Erythroblast (primary cell): Measurements from ENCODE around the gene NEU2.

Experiments used
- DNase-seq, 2 experiments: peaks; one replicate each; lab custom pipeline; 2025; lab: John Stamatoyannopoulos, UW
- GATA1 ChIP-seq: IDR thresholded peaks from 2 replicates; pipeline ENCODE4 v1.6.1; 2011; ENCODE audit warnings: low read depth, mild to moderate bottlenecking, control low read depth, low read length, moderate library complexity
- POLR2A ChIP-seq: IDR thresholded peaks from 2 replicates; pipeline ENCODE4 v1.6.1; 2011; ENCODE audit warnings: mild to moderate bottlenecking, low read length

Gene NEU2

GRCh38 chr2:233032551-233033320 lies at the start of gene NEU2:
NEU2 (plus strand) TSS chr2:233032672; CDS start chr2:233032672, 0 bp downstream.
- no peak for DNase-seq
- TF ChIP-seq POLR2A (no peak), GATA1 (no peak)

- TF ChIP-seq GATA1 (no peak), POLR2A (no peak)
- DNase-seq, result no peak
Measured at GRCh38 chr2:232982926-232983668, 49.4 kb upstream of the NEU2 start.

GRCh38 chr2:232983669-232984140 lies 48.8 kb upstream of the NEU2 start:
- DNase-seq, result no peak
- TF ChIP-seq POLR2A (no peak), GATA1 (no peak)

- TF ChIP-seq POLR2A (no peak), GATA1 (no peak)
- no peak for DNase-seq
Measured at GRCh38 chr2:232984451-232985207, 47.8 kb upstream of the NEU2 start.

- no peak for DNase-seq
Measured at GRCh38 chr2:232986155-232986554, 46.3 kb upstream of the NEU2 start.

GRCh38 chr2:232993231-232993821 lies 39.1 kb upstream of the NEU2 start:
- DNase-seq, result no peak
- TF ChIP-seq POLR2A, result no peak
- TF ChIP-seq GATA1, result no peak

More at GRCh38 chr2:232986155-232986554, 46.3 kb upstream of the NEU2 start:
- TF ChIP-seq POLR2A (no peak), GATA1 (no peak)

- no peak for DNase-seq
- TF ChIP-seq GATA1, result no peak
Measured at GRCh38 chr2:232994446-232994845, 38.0 kb upstream of the NEU2 start.

DNA sequence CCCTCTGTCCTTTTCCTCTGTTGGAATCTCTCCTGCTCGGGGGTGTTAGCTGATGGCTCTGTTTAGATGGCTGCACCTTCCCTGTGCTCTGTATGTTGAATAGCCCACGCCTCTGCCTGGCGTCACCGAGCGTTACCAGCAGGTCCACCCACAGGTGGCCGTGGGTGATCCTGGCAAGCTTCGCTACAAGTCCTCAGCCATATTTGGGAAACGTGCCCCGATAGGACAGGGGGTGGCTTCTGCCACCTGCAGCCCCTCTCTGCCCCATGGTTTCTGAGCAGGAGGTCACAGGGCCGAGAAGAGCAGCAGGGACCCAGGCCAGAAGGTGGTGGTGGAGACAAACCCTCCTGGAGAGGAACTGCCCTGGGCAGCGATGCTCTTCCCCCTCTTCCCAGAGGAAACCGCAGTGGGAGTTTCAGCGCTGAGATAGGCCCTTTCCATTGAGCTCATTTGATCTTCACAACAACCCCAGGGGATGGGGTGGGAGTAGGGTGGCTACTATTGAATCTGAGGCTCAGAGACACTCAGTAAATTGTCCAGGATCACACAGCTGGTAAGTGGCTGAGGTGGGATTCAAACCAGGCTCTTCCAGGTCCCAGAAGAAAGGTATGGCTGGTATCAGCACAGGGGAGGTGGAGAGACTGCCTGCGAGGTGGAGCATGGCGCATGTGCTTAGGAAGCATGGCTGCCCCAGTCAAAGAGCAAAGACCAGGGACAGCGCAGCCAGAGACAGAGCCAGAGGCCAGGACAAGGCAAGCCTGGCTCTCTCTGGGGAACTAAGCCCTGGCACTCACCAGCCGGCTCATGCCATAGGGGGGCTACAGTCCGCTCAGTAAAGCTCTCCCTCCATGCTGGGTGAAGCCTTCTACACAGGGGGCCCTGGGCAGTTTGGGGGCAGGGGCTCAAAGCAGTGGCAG lies 34.5 kb upstream of the NEU2 start:
- no peak for DNase-seq
- TF ChIP-seq POLR2A (no peak), GATA1 (no peak)

- TF ChIP-seq GATA1 (no peak), POLR2A (no peak)
- DNase-seq, result no peak
Measured at GRCh38 chr2:232998666-232998985, 33.8 kb upstream of the NEU2 start.

- DNase-seq, result no peak
- TF ChIP-seq POLR2A, result no peak
- TF ChIP-seq GATA1, result no peak
Measured at GRCh38 chr2:232999354-232999753, 33.1 kb upstream of the NEU2 start.

- no peak for DNase-seq
- TF ChIP-seq POLR2A (no peak), GATA1 (no peak)
Measured at GRCh38 chr2:233000886-233001750, 31.4 kb upstream of the NEU2 start.
